Endothelial cell (in vitro differentiated cells): ENCODE data around the gene ARHGEF28. TPM values are rescaled to one million over a fixed set of nuclear protein-coding genes. Genes with fewer than 3 reads are reported as not detected.

Source experiments
- DNase-seq: peaks from one replicate; pipeline ENCODE4 v3.0.0; 2021; ENCODE audit warnings: low spot score
- H3K27ac Mint-ChIP-seq: one replicate; pipeline ENCODE4 v1.8.0; 2021; ENCODE audit warnings: mixed read lengths, inconsistent platforms; ENCODE audit not compliant: unreplicated experiment
- H3K27me3 Mint-ChIP-seq: one replicate; pipeline ENCODE4 v1.8.0; 2021; ENCODE audit warnings: mild to moderate bottlenecking, moderate library complexity, mixed read lengths, inconsistent platforms; ENCODE audit not compliant: unreplicated experiment
- H3K36me3 Mint-ChIP-seq: one replicate; pipeline ENCODE4 v1.8.0; 2021; ENCODE audit warnings: mild to moderate bottlenecking, low read depth, mixed read lengths, inconsistent platforms; ENCODE audit not compliant: unreplicated experiment
- H3K4me1 Mint-ChIP-seq: one replicate; pipeline ENCODE4 v1.8.0; 2021; ENCODE audit warnings: mild to moderate bottlenecking, mixed read lengths, inconsistent platforms; ENCODE audit not compliant: unreplicated experiment
- H3K4me3 Mint-ChIP-seq: one replicate; pipeline ENCODE4 v1.8.0; 2021; ENCODE audit warnings: mild to moderate bottlenecking, mixed read lengths, inconsistent platforms; ENCODE audit not compliant: unreplicated experiment
- H3K9me3 Mint-ChIP-seq: one replicate; pipeline ENCODE4 v1.8.0; 2021; ENCODE audit warnings: mixed read lengths, inconsistent platforms; ENCODE audit not compliant: unreplicated experiment
- total RNA-seq: library from RNA; stranded (reverse); fragmentation: NEBNext Ultra II Directional; extraction: Animal tissue kit (Norgen Biotek cat#: 25700); gene quantifications from one replicate; pipeline ENCODE4 v1.2.1, GENCODE V29; 2021; ENCODE audit not compliant: unreplicated experiment
- TF ChIP-seq, protein P1 (sequence below): fragments of 200-600 bp; sonication (generic); IDR thresholded peaks from one replicate; pipeline ENCODE4 v1.5.0; 2021; ENCODE audit warnings: antibody characterized with exemption; ENCODE audit not compliant: unreplicated experiment

The ARHGEF28 gene
- total RNA-seq, 1 donor from 2014 or later, result 1.5 TPM

DNA sequence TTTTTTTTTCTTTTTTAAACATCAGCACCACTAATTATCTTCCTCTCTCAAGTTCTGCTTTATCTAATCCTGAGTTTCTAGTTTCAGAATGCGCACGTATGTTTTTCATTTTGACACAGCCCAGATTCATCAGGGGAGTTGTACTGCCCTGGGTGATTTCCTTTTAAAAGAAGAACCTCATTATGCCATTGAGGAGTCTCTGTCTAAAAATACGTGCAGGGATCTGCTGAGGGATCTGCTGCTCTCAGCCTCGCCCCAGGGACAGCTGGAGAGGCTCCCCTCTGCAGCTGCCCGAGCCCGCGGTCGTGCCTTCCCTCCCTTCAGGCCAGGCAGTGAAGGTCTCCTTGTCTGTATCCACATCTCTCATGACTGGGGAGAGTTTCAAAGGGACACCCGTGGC lies 273.1 kb downstream of the ARHGEF28 start:
- no peak overlapping the region for H3K4me3 Mint-ChIP-seq
- no peaks in the 10 kb centered on the region for H3K4me1 Mint-ChIP-seq

GRCh38 chr5:73899916-73900315 lies 273.9 kb downstream of the ARHGEF28 start:
- TF ChIP-seq, protein P1, sequence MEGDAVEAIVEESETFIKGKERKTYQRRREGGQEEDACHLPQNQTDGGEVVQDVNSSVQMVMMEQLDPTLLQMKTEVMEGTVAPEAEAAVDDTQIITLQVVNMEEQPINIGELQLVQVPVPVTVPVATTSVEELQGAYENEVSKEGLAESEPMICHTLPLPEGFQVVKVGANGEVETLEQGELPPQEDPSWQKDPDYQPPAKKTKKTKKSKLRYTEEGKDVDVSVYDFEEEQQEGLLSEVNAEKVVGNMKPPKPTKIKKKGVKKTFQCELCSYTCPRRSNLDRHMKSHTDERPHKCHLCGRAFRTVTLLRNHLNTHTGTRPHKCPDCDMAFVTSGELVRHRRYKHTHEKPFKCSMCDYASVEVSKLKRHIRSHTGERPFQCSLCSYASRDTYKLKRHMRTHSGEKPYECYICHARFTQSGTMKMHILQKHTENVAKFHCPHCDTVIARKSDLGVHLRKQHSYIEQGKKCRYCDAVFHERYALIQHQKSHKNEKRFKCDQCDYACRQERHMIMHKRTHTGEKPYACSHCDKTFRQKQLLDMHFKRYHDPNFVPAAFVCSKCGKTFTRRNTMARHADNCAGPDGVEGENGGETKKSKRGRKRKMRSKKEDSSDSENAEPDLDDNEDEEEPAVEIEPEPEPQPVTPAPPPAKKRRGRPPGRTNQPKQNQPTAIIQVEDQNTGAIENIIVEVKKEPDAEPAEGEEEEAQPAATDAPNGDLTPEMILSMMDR, result no peak
- H3K4me1 Mint-ChIP-seq, result no peaks in the 10 kb centered on the region
- peaks cover 1% of the 10 kb centered on the region for H3K27me3 Mint-ChIP-seq
- H3K27ac Mint-ChIP-seq, result no peak overlapping the region
- no peak for DNase-seq
- no peak overlapping the region for H3K4me3 Mint-ChIP-seq
- no peaks in the 10 kb centered on the region for H3K9me3 Mint-ChIP-seq
- no peaks in the 10 kb centered on the region for H3K36me3 Mint-ChIP-seq

More for the DNA sequence above, 273.1 kb downstream of the ARHGEF28 start:
- Mint-ChIP-seq H3K27ac (no peak overlapping the region), H3K27me3 (peaks cover 2% of the 10 kb centered on the region), H3K9me3 (no peaks in the 10 kb centered on the region), H3K36me3 (no peaks in the 10 kb centered on the region)
- DNase-seq, result no peak
- TF ChIP-seq, protein P1, result no peak

DNA sequence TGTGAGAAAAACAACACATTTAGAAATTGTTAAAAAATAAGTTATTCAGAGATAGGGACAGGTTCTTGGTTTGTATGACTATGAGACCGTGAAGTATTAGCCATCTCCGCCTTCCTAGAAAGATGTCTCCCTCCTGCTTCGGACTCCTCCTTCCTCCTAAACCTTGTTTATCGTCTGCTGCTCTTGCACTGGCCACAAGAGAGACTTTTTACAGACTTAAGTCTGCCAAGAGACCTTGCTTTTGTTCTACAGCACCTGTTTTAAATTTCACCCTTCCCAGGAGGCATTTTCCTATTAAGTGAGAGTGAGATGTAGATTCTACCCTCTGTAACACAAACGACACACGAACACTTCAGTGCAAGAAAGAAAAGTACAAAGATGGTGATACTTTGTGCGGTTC lies 274.6 kb downstream of the ARHGEF28 start:
- TF ChIP-seq, protein P1, result no peak
- Mint-ChIP-seq H3K27ac (no peak overlapping the region), H3K36me3 (no peaks in the 10 kb centered on the region), H3K9me3 (no peaks in the 10 kb centered on the region), H3K27me3 (no peaks in the 10 kb centered on the region), H3K4me1 (no peaks in the 10 kb centered on the region), H3K4me3 (no peak overlapping the region)
- DNase-seq, result no peak

DNA sequence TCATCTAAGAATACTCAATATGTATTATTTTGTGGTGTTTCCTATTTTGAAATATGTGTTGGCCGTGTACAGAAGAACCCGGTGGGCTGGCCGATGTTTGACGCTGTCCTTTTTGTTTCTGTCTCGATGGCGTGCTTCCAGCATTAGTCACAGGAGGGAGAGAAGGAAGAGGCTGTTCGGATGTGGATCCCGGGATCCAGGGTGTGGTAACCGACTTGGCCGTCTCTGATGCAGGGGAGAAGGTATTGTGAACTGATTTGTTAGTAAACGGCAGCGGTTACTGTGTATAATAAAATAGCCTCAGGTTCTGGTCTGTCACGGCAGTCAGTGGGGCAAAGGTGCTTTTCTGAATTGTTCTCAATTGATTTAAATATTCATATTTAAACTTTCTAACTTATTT lies 275.0 kb downstream of the ARHGEF28 start:
- Mint-ChIP-seq H3K27me3 (no peaks in the 10 kb centered on the region), H3K4me1 (no peaks in the 10 kb centered on the region), H3K27ac (no peak overlapping the region), H3K4me3 (no peak overlapping the region), H3K9me3 (no peaks in the 10 kb centered on the region), H3K36me3 (no peaks in the 10 kb centered on the region)
- DNase-seq, result no peak
- TF ChIP-seq, protein P1, result no peak

- Mint-ChIP-seq H3K4me3 (no peak overlapping the region), H3K4me1 (no peaks in the 10 kb centered on the region), H3K27me3 (no peaks in the 10 kb centered on the region), H3K36me3 (no peaks in the 10 kb centered on the region), H3K9me3 (no peaks in the 10 kb centered on the region), H3K27ac (no peak overlapping the region)
- no peak for DNase-seq
- TF ChIP-seq, protein P1, result no peak
Observed at GRCh38 chr5:73901455-73901854, 275.5 kb downstream of the ARHGEF28 start.
